GM10266 (cell line): ENCODE results near the gene MRPS16.
"Not testable (repeated sequence)": the region's sequence is repeated elsewhere in the genome, so short reads cannot be mapped to it uniquely, and the experiment has no call there.

Experiments
- DNase-seq: peaks from one replicate; pipeline ENCODE4 v3.0.0; 2012; ENCODE audit errors: extremely low spot score
- TF ChIP-seq, protein P1 (sequence below): IDR thresholded peaks from 2 replicates; pipeline ENCODE4 v1.5.1; 2012; ENCODE audit warnings: mild to moderate bottlenecking, low read depth; ENCODE audit not compliant: control insufficient read depth, insufficient read depth; ENCODE audit errors: missing control alignments

The MRPS16 gene

DNA sequence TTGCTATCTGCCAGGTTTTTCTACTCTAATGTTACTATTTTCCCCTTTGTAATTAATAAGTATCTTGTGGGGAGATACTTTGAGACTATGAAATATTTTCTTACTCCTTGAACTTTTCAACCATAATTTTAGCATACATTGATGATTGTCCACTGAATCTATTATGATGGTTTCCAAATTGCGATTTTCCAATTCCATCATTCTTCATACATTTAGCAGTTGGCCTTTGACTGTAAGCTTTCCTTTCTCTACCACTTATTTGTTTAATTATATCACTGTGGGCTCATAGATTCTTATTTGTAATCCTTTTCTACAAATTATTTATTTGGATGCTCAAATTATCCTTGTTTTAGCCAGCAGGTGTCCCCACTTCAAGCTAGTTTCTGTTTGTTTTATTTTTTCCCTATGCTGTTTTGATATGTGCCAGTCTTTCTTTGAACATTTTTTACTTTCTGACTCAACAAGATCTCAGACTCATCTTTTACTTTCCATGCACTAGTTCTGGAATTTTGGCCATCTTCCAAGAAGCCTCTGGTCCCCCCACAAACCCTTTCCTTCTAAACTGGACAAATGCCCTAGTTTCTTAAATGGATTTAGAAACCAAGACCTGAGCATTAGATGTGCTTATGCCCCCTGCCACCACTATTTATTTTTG lies 11.4 kb upstream of the MRPS16 start:
- peak; percentile 32 for DNase-seq
- TF ChIP-seq, protein P1, sequence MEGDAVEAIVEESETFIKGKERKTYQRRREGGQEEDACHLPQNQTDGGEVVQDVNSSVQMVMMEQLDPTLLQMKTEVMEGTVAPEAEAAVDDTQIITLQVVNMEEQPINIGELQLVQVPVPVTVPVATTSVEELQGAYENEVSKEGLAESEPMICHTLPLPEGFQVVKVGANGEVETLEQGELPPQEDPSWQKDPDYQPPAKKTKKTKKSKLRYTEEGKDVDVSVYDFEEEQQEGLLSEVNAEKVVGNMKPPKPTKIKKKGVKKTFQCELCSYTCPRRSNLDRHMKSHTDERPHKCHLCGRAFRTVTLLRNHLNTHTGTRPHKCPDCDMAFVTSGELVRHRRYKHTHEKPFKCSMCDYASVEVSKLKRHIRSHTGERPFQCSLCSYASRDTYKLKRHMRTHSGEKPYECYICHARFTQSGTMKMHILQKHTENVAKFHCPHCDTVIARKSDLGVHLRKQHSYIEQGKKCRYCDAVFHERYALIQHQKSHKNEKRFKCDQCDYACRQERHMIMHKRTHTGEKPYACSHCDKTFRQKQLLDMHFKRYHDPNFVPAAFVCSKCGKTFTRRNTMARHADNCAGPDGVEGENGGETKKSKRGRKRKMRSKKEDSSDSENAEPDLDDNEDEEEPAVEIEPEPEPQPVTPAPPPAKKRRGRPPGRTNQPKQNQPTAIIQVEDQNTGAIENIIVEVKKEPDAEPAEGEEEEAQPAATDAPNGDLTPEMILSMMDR: peak; percentile 38

DNA sequence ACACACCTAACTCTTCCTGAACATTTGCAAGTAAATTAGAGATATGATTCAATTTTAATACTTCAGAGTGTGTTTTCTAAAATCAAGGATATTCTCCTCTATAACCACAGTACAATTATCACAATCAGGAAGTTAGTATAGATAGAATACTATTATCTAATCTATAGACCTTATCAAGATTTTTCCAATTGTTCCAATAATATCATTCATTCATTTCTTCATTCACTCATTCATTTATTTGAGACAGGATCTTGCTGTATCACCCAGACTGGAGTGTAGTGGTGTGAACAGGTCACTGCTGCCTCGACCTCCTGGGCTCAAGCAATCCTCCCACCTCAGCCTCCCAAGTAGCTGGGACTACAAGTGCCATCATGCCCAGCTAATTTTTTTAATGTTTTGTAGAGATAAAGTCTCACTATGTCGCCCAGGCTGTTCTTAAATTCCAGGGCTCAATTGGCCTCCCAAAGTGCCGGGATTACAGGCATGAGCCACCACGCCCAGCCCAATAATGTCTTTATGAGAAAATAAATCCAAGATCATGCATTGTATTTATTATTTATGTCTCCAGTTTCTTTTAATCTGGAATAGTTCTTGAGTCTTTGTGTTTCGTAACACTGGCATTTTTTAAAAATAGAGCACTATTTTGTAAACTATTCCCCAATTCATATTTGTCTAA lies 10.6 kb upstream of the MRPS16 start:
- TF ChIP-seq, protein P1: no peak
- DNase-seq: no peak

DNA sequence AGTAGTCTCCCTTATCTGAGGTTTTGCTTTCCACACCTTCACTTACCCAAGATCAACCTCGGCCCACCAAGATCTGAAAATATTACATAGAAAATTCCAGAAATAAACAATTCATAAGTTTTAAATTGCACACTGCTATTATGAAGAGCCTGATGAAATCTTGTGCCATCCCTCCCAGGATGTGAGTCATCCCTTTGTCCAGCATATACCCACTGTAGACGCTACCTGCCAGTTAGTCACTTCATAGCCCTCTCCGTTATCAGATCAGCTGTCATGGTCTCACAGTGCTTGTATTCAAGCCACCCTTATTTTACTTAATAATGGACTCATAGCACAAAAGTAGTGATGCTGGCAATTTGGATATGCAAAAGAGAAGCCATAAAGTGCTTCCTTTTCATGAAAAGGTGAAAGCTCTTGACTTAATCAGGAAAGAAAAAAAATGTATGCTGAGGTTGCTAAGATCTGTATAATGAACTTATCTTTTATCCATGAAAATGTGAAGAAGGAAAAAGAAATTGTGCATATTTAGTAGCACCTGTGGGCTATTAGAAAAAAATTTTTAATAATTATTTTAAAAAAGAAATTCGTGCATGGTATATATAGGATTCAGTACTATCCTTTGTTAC lies 9.8 kb upstream of the MRPS16 start:
- no peak for DNase-seq
- TF ChIP-seq, protein P1: no peak

GRCh38 chr10:73261362-73261995 lies 9.0 kb upstream of the MRPS16 start:
- no peak for DNase-seq
- TF ChIP-seq, protein P1: no peak

- DNase-seq: not testable (repeated sequence)
These were observed 6.2 kb upstream of the MRPS16 start for GRCh38 chr10:73258612-73259011.

- TF ChIP-seq, protein P1: no peak
These were observed 746 bp upstream of the MRPS16 start for GRCh38 chr10:73253225-73253555.

DNA sequence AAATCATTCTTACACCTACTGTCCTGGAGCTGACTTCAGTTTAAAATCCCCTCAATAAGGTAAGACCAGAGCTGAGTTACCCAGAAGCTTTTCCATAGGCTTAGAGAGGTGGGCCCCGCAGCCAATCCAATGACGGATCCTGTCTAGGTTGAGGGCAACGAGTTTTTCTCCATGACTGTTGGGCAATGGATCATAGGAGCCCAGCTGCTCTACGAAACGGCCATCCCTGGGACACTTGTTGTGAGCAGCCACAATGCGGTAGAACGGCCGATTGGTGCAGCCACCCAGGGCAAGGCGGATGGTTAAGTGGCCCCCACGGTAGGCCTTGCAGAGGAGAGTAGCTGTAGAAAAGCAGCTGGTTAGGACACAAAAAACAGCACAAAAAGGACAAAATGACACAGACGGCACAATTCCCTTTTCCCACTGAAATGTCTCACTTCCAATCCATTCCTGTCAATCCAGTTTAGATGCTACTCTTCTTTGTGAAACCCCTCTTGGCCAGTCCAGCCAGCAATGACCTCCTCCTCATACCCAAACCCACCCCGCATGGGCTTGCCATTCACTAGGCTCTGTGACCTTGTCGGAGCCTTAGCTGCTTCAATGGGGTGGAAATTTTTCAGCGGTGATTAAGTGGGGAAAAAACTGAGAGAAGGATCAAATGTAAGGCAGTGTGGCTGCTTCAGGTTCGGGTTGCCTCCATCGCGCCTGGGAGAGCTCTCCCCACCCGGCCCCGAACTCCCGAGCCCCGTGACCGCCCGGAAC lies 580 bp downstream of the MRPS16 start:
- TF ChIP-seq, protein P1: no peak
- DNase-seq: no peak

More at GRCh38 chr10:73253225-73253555, 746 bp upstream of the MRPS16 start:
- DNase-seq: peak; percentile 32
